ENCODE results near the gene STK32A.

GRCh38 chr5:147375151-147375550 lies 140.3 kb downstream of the STK32A start:
- TF ChIP-seq POLR2A (IDR thresholded peaks at IDR 0.05; ENCODE audit: low read length) (no peak), GATA1 (IDR thresholded peaks at IDR 0.05; ENCODE audit: low read depth, low read length) (no peak)

Measured in erythroblast (primary cell).